ENCODE results near the gene SLC12A3.
A peak's percentile ranks its signal among the peaks of the same experiment; 100 is the strongest.

The SLC12A3 gene

DNA sequence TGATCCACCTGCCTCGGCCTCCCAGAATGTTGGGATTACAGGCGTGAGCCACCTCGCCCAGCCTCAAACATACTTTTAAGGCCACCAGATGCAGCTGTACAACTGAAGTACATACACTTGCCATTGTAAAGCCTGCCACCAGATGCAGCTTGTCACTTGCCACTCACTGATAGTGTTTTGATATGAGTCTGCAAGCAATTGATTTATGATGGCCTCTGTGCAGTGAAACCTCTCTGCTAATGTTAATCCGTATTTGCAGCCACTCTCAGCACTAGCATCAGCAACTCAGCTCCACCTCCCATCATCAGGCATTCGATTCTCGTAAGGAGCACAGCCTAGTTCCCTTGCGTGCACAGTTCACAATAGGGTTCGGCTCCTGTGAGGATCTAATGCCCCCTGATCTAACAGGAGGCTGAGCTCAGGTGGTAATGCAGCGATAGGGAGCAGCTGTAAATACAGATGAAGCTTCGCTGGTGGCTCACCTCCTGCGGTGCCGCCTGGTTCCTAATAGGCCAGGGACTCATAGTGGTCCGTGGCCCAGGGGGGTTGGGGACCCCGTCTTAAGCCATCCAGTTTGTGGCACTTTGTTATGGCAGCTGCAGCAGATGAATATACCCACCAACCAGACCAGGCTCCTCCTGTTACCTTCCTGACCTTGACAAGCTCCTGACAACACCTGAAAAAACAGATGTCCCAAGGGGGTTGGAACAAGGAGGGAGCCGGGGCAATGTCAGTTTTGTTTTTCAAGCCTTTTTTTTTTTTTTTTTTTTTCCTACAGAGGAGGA is 65.7 kb downstream of the SLC12A3 start:
- H2AFZ ChIP-seq (ENCODE audit: low read depth, low read length), result peak overlapping the region; percentile 76
- no peaks in the 10 kb centered on the region for H3K27me3 ChIP-seq (ENCODE audit: insufficient read depth, low read length, poor library complexity)
- peaks cover 14% of the 10 kb centered on the region; the same call in 1 of the 2 replicates for H4K20me1 ChIP-seq (ENCODE audit: insufficient read depth, low read length)
- TF ChIP-seq, protein P1, sequence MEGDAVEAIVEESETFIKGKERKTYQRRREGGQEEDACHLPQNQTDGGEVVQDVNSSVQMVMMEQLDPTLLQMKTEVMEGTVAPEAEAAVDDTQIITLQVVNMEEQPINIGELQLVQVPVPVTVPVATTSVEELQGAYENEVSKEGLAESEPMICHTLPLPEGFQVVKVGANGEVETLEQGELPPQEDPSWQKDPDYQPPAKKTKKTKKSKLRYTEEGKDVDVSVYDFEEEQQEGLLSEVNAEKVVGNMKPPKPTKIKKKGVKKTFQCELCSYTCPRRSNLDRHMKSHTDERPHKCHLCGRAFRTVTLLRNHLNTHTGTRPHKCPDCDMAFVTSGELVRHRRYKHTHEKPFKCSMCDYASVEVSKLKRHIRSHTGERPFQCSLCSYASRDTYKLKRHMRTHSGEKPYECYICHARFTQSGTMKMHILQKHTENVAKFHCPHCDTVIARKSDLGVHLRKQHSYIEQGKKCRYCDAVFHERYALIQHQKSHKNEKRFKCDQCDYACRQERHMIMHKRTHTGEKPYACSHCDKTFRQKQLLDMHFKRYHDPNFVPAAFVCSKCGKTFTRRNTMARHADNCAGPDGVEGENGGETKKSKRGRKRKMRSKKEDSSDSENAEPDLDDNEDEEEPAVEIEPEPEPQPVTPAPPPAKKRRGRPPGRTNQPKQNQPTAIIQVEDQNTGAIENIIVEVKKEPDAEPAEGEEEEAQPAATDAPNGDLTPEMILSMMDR (IDR thresholded peaks at IDR 0.05; ENCODE audit: borderline replicate concordance, extremely low read depth, low read length, poor library complexity, severe bottlenecking), result no peak
- TF ChIP-seq EZH2 (IDR thresholded peaks at IDR 0.05; ENCODE audit: borderline replicate concordance, low read depth, low read length, severe bottlenecking), result no peak
- peaks cover 48% of the 10 kb centered on the region for H3K4me1 ChIP-seq (ENCODE audit: insufficient read depth, low read length)
- peak overlapping the region in 1 of 2 experiments; percentile 74; a peak in 2 of 4 replicates for H3K4me3 ChIP-seq (ENCODE audit: low read depth in 1 of 2, low read length in 2 of 2)
- DNase-seq (no peak), ATAC-seq (ENCODE audit: insufficient read depth, low read depth) (no peak)
- H3K36me3 ChIP-seq (ENCODE audit: insufficient read depth, low read length), result peaks cover 19% of the 10 kb centered on the region
- H3K79me2 ChIP-seq (ENCODE audit: insufficient read depth, low read length), result peaks cover 38% of the 10 kb centered on the region
- peak overlapping the region; percentile 97 for H3K4me2 ChIP-seq (ENCODE audit: insufficient read depth, low read length)
- H3K9ac ChIP-seq (ENCODE audit: low read depth, low read length), result peak overlapping the region; percentile 85
- H3K27ac ChIP-seq (ENCODE audit: low read length), result peak overlapping the region; percentile 90
- no peaks in the 10 kb centered on the region for H3K9me3 ChIP-seq (ENCODE audit: insufficient read depth, low read length, severe bottlenecking)

DNA sequence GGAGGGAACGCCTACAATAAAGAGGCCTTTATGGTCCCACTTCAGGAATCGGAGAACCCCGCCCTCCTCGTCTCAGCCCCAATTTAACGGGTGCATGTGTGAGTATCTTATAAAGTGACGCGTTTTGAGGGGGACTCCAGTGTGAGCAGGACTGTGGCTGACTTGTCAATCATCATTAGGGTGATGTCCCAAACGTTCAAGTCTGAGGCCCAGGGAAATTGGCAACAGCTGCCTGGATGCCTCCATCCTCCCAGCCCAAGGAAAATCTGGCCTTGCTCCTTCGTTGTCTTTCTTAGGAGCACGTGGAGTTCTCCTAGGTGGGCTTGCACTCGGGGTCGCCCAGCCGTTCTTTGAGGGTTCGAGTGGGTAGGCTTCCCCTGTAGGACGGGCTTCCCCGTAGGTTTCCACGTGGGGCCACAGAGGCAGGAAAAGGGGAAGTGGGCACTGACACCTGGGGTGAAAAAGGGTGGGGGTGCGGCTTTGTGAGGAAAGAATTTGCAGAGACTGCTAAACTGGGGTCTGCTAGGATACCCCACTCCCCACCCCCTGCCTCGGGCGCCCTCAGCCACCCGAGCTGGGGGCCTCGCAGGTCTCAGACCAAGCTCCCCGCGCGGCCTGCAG is 66.4 kb downstream of the SLC12A3 start:
- no peaks in the 10 kb centered on the region for H3K9me3 ChIP-seq (ENCODE audit: insufficient read depth, low read length, severe bottlenecking)
- H3K4me2 ChIP-seq (ENCODE audit: insufficient read depth, low read length), result peak overlapping the region; percentile 97
- no peaks in the 10 kb centered on the region for H3K27me3 ChIP-seq (ENCODE audit: insufficient read depth, low read length, poor library complexity)
- peaks cover 45% of the 10 kb centered on the region for H3K79me2 ChIP-seq (ENCODE audit: insufficient read depth, low read length)
- H3K4me3 ChIP-seq (ENCODE audit: low read depth in 1 of 2, low read length in 2 of 2), result peak overlapping the region; percentile 41 to 74
- H3K27ac ChIP-seq (ENCODE audit: low read length), result peak overlapping the region; percentile 90
- peaks cover 55% of the 10 kb centered on the region for H3K4me1 ChIP-seq (ENCODE audit: insufficient read depth, low read length)
- ATAC-seq (ENCODE audit: insufficient read depth, low read depth) (peak; percentile 30), DNase-seq (no peak)
- TF ChIP-seq, protein P1 (IDR thresholded peaks at IDR 0.05; ENCODE audit: borderline replicate concordance, extremely low read depth, low read length, poor library complexity, severe bottlenecking), result no peak
- peaks cover 26% of the 10 kb centered on the region for H3K36me3 ChIP-seq (ENCODE audit: insufficient read depth, low read length)
- H2AFZ ChIP-seq (ENCODE audit: low read depth, low read length), result peak overlapping the region; percentile 76
- H3K9ac ChIP-seq (ENCODE audit: low read depth, low read length), result peak overlapping the region; percentile 85
- H4K20me1 ChIP-seq (ENCODE audit: insufficient read depth, low read length), result peaks cover 14% of the 10 kb centered on the region; the same call in 1 of the 2 replicates

DNA sequence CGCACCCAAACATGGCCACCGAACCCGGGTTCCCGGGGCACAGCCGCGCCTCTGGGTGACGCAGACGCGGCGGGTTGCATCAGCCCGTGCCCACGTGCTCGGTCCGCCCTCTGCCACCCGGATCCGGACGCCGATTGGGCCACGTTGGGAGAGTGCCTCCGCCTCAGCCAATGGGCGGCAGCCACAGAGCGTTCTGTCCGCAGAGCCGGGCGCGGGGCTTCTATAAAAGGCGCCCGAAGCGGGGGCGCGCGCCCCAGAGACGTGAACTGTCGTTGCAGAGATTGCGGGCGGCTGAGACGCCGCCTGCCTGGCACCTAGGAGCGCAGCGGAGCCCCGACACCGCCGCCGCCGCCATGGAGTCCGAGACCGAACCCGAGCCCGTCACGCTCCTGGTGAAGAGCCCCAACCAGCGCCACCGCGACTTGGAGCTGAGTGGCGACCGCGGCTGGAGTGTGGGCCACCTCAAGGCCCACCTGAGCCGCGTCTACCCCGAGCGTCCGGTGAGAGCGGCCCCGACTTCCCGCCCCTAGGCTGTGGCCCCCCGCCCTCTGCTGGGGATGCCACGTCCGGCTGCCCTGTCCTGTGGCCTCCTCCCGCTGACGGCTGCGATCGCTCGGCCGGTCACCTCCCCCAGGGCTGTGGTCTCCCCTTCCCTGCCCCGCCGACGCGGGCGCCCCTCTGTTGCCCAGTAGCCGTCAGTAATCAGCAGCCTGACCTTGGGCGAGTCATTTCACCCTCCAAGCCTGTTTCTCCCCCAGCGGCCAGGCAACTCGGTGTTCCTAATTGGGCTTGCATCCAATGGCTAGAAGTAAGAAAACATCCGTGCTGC is 67.1 kb downstream of the SLC12A3 start, which contains the start of gene HERPUD1:
TSS of gene HERPUD1 (plus strand) at position 251 of the 829 bp plus-strand sequence. CDS start at position 354, 103 bp downstream.
- no peaks in the 10 kb centered on the region for H3K27me3 ChIP-seq (ENCODE audit: insufficient read depth, low read length, poor library complexity)
- ATAC-seq (ENCODE audit: insufficient read depth, low read depth) (peak; percentile 94), DNase-seq (peak; percentile 99)
- no peaks in the 10 kb centered on the region for H3K9me3 ChIP-seq (ENCODE audit: insufficient read depth, low read length, severe bottlenecking)
- H3K36me3 ChIP-seq (ENCODE audit: insufficient read depth, low read length), result peaks cover 34% of the 10 kb centered on the region
- peaks cover 14% of the 10 kb centered on the region; the same call in 1 of the 2 replicates for H4K20me1 ChIP-seq (ENCODE audit: insufficient read depth, low read length)
- TF ChIP-seq EZH2 (IDR thresholded peaks at IDR 0.05; ENCODE audit: borderline replicate concordance, low read depth, low read length, severe bottlenecking), result no peak
- TF ChIP-seq, protein P1 (IDR thresholded peaks at IDR 0.05; ENCODE audit: borderline replicate concordance, extremely low read depth, low read length, poor library complexity, severe bottlenecking), result no peak
- H3K4me3 ChIP-seq (ENCODE audit: low read depth in 1 of 2, low read length in 2 of 2), result peak within 1 kb of the TSS; percentile 65 to 74
- H2AFZ ChIP-seq (ENCODE audit: low read depth, low read length), result peak within 1 kb of the TSS; percentile 76
- peak within 1 kb of the TSS; percentile 85 for H3K9ac ChIP-seq (ENCODE audit: low read depth, low read length)
- H3K4me1 ChIP-seq (ENCODE audit: insufficient read depth, low read length), result peaks cover 60% of the 10 kb centered on the region
- H3K27ac ChIP-seq (ENCODE audit: low read length), result peak within 1 kb of the TSS; percentile 93
- peak within 1 kb of the TSS; percentile 97 for H3K4me2 ChIP-seq (ENCODE audit: insufficient read depth, low read length)
- H3K79me2 ChIP-seq (ENCODE audit: insufficient read depth, low read length), result peaks cover 51% of the 10 kb centered on the region
